ENCODE data around the gene VAMP7.
"Not testable (repeated sequence)": the region's sequence is repeated elsewhere in the genome, so short reads cannot be mapped to it uniquely, and the experiment has no call there.

VAMP7 gene

DNA sequence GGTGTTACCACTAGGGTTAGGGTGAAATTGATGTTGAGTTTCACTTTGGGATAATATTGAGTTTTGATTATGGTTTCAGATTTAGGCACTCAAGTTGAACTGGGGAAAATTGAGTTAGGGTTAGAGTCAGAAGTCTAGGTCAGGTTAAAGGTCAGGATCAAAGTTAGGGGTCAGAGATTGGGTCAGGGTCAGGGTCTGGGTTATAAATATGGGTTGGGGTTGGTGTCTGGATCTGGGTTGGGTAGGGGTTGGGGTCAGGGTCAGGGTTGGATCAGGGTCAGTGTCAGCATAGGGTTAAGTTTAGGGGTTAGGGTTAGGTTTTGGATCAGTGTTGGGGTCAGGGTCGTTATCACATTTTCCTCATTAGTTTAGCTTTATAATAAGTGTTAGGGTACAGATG, 73.6 kb downstream of the VAMP7 start:
- TF ChIP-seq ZNF274 (IDR thresholded peaks at IDR 0.05; ENCODE audit: low read depth, low read length): no peak
- H3K4me3 ChIP-seq (ENCODE audit: low read length): no peak overlapping the region

- no peak overlapping the region for H3K4me3 ChIP-seq (ENCODE audit: low read length)
- no peak for TF ChIP-seq ZNF274 (IDR thresholded peaks at IDR 0.05; ENCODE audit: low read depth, low read length)
Measured at GRCh38 chrX:155956099-155956498, 75.0 kb downstream of the VAMP7 start.

DNA sequence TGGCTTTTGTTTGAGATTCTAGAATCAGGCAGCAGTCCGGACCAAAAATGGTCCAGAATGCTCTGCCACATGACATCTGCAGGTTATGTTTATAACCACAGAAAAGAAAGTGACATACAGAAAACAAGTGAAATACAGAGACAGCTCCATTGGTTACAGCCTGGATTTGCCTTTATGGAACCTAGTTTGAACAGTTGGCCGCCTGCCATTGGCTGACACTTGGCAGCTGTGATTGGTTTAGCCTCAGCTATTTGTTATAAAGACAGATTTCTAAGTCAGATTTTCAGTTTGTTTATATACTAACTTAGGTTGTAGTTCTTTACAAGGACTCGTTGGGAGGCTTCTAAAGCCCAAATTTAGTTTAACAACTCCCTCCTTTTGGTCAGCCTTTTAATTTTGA, 75.5 kb downstream of the VAMP7 start:
- no peak overlapping the region for H3K4me3 ChIP-seq (ENCODE audit: low read length)
- TF ChIP-seq ZNF274 (IDR thresholded peaks at IDR 0.05; ENCODE audit: low read depth, low read length): no peak

DNA sequence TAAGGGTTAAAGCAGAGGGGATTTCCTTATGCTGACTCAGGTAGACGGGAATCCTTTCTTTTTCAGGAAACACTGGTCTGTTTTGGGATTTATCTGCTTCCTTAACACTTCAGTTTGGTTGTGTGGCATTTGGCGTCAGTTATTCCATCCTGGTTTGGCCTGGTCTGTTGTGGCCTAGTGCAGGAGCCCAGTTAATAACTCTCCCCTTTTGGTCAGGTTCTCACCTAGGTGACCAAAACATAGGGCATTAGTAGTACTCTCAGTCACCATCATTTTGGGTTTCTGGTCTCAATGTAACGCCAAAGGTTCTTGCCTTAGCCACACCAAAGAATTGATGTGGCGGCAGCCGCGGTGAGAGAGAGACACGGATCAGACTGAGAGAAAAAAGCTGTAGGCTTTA, 76.7 kb downstream of the VAMP7 start:
- no peak for TF ChIP-seq ZNF274 (IDR thresholded peaks at IDR 0.05; ENCODE audit: low read depth, low read length)
- no peak overlapping the region for H3K4me3 ChIP-seq (ENCODE audit: low read length)

GRCh38 chrX:155959018-155959587, 78.0 kb downstream of the VAMP7 start:
- no peak overlapping the region for H3K4me3 ChIP-seq (ENCODE audit: low read length)

GRCh38 chrX:155962906-155963305, 81.8 kb downstream of the VAMP7 start:
- no peak for TF ChIP-seq ZNF274 (IDR thresholded peaks at IDR 0.05; ENCODE audit: low read depth, low read length)
- H3K4me3 ChIP-seq (ENCODE audit: low read length): no peak overlapping the region

More at GRCh38 chrX:155959018-155959587, 78.0 kb downstream of the VAMP7 start:
- TF ChIP-seq ZNF274 (IDR thresholded peaks at IDR 0.05; ENCODE audit: low read depth, low read length): no peak

- no peak for TF ChIP-seq ZNF274 (IDR thresholded peaks at IDR 0.05; ENCODE audit: low read depth, low read length)
Measured at GRCh38 chrX:155966876-155967275, 85.7 kb downstream of the VAMP7 start.

DNA sequence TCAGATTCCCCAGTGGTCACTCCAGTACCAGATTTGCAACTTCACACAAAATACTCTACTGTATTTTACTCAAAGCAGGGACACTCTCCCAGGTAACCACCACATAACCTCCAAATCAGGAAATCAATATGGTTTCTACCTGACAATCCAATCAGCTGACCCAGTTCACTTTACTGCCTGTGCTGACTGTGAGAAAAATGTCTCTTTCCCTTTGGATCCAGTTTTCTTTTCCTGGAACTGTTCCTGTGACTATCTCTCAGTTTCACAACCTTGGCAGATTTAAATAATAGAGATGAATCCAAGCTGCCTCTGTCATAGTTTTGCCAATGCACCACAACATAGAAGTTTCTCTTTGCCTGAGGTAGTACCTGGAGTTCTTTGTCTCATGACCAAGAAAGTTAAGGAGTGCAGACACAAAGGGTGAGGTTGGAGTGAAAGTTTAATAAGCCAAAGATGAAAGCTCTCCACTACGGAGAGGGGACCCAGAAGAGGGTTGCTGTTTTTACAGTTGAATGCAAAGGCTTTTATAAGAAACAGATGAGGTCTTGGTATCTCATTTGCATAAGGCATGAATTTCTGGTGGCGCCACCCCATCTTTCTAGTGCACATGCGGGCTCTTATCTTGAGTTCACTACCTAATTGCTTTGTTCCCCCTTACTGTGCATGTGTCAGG, 86.6 kb downstream of the VAMP7 start:
- TF ChIP-seq ZNF274 (IDR thresholded peaks at IDR 0.05; ENCODE audit: low read depth, low read length): no peak
- H3K4me3 ChIP-seq (ENCODE audit: low read length): no peak overlapping the region

More at GRCh38 chrX:155966876-155967275, 85.7 kb downstream of the VAMP7 start:
- H3K4me3 ChIP-seq (ENCODE audit: low read length): no peak overlapping the region

GRCh38 chrX:155968326-155968661, 87.1 kb downstream of the VAMP7 start:
- H3K4me3 ChIP-seq (ENCODE audit: low read length): no peak overlapping the region
- no peak for TF ChIP-seq ZNF274 (IDR thresholded peaks at IDR 0.05; ENCODE audit: low read depth, low read length)

DNA sequence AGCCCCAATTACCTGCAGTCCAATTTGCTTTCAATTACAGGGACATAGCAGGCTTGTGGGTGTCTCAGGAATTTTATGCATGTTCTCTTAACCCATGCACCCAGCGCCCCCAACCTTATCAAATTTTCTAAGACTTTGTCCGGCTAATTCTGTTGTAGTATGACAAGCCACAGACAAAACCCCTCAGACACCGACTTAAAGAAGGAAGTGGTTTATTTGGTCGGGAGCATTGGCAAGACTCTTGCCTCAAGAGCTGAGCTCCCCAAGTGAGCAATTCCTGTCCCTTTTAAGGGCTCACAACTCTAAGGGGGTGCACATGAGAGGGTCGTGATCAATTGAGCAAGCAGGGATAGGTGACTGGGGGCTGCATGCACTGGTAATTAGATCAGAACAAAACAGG, 87.6 kb downstream of the VAMP7 start:
- no peak overlapping the region for H3K4me3 ChIP-seq (ENCODE audit: low read length)
- TF ChIP-seq ZNF274 (IDR thresholded peaks at IDR 0.05; ENCODE audit: low read depth, low read length): no peak

DNA sequence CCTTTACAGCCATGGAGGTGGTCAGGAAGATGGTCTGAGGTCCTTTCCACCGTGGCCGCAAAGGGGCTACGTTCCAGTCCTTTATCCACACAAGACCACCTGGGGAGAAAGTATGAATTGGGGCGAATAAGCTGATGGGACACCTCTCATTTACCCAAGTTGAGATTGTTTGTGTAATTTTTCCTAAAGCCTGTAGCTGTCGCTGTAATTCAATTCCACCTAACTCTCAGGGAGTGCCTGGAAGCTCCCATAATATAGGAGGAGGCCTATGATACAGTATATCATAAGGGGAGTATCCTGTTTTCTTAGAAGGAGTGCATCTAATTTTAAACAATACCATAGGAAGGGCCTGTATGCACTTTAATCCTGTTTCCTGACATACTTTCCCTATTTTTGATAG, 90.5 kb downstream of the VAMP7 start:
- not testable (repeated sequence) for H3K4me3 ChIP-seq (ENCODE audit: low read length)

DNA sequence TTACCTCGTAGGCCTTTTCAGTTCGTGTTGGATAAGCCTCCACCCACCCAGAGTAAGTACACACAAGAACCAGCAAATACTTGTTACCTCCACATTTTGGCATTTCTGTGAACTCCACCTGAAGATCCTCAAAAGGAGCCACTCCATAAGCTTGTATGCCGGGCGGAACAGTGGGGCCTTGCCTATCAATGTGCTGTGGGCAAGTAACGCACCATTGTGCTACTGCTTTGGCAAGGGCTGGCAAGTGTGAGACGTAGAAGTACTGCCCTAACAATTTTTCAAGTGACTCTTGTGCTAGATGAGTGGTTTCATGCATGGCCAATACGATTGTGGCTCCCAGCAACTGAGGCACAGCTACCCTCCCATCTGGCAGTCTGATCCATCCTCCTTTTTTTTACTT, 91.1 kb downstream of the VAMP7 start:
- not testable (repeated sequence) for H3K4me3 ChIP-seq (ENCODE audit: low read length)

- TF ChIP-seq ZNF274 (IDR thresholded peaks at IDR 0.05; ENCODE audit: low read depth, low read length): no peak
- no peak overlapping the region for H3K4me3 ChIP-seq (ENCODE audit: low read length)
Measured at GRCh38 chrX:155983326-155983725, 102.2 kb downstream of the VAMP7 start.

DNA sequence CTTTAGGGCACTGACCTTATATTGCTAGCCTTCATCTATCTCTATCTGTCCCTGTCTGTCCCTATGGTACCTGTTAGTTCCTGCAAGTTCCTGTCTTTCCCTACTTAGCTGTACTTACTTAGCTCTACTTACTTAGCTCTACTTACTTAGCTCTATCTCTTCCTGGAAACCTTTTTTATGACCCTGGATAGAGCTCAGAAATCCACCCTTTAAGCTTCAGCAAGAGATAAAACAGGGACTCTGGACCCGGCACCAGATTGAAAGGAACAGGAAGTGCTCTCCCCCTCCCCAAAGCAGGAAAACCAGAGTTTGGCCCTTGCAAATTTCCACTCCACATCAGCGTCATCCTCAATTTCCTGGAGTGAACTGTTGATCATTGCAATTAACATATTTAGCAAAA, 104.1 kb downstream of the VAMP7 start:
- TF ChIP-seq ZNF274 (IDR thresholded peaks at IDR 0.05; ENCODE audit: low read depth, low read length): no peak
- H3K4me3 ChIP-seq (ENCODE audit: low read length): no peak overlapping the region

GRCh38 chrX:155986995-155987394, 105.8 kb downstream of the VAMP7 start:
- not testable (repeated sequence) for H3K4me3 ChIP-seq (ENCODE audit: low read length)

GRCh38 chrX:155988859-155989258, 107.7 kb downstream of the VAMP7 start:
- no peak overlapping the region for H3K4me3 ChIP-seq (ENCODE audit: low read length)
- TF ChIP-seq ZNF274 (IDR thresholded peaks at IDR 0.05; ENCODE audit: low read depth, low read length): no peak
